HEK293 (cell line): ENCODE results near the gene NT5DC4.
A peak's percentile ranks its signal among the peaks of the same experiment; 100 is the strongest.

ENCODE experiments used
- CTCF ChIA-PET: fragments of 350-600 bp; formaldehyde crosslinking; extraction: SDS; loops from one replicate; lab custom pipeline; 2021; ENCODE audit warnings: antibody characterized with exemption; lab: Yijun Ruan, JAX
- POLR2A ChIA-PET: fragments of 300-600 bp; formaldehyde crosslinking; extraction: SDS; loops from one replicate; lab custom pipeline; 2020; ENCODE audit warnings: antibody characterized with exemption, inconsistent platforms; lab: Yijun Ruan, JAX
- H3K27ac ChIP-seq: fragments of 200-500 bp; sonication (Bioruptor generic); 2 replicates; pipeline ENCODE4 v1.5.1; 2014; ENCODE audit warnings: low read depth, low read length, control low read depth, inconsistent platforms; ENCODE audit errors: extremely low read depth
- H3K36me3 ChIP-seq, 2 experiments: fragments of 200-500 bp in 1 of 2; sonication (Bioruptor generic) in 1 of 2; 1 replicate in 1 of 2; 2 replicates in 1 of 2; pipeline ENCODE4 v1.5.1; 2014 to 2017; ENCODE audit warnings: inconsistent platforms in 2 of 2, low read length in 2 of 2; ENCODE audit not compliant: control insufficient read depth in 2 of 2, insufficient read depth in 1 of 2
- H3K4me1 ChIP-seq: fragments of 200-500 bp; sonication (Bioruptor generic); 2 replicates; pipeline ENCODE4 v1.5.1; 2014; ENCODE audit warnings: mild to moderate bottlenecking, low read length, inconsistent platforms; ENCODE audit not compliant: control insufficient read depth, insufficient read depth
- H3K4me3 ChIP-seq: 2 replicates; pipeline ENCODE4 v1.5.1; 2011; ENCODE audit warnings: low read depth, mild to moderate bottlenecking, control low read depth, low read length, moderate library complexity
- H3K9me3 ChIP-seq: fragments of 200-500 bp; sonication (Bioruptor generic); 2 replicates; pipeline ENCODE4 v1.5.1; 2014; ENCODE audit warnings: low read depth, low read length, inconsistent platforms; ENCODE audit not compliant: control insufficient read depth, insufficient read depth
- EGR2 ChIP-seq: fragments of 450-650 bp; formaldehyde crosslinking; IDR thresholded peaks from 2 replicates; pipeline ENCODE4 v1.5.1; 2016; ENCODE audit warnings: low read depth, missing biosample characterization, missing genetic modification characterization
- GFI1B ChIP-seq: fragments of 450-650 bp; formaldehyde crosslinking; IDR thresholded peaks from 2 replicates; pipeline ENCODE4 v1.5.1; 2016; ENCODE audit warnings: missing biosample characterization, missing genetic modification characterization
- GLI4 ChIP-seq: fragments of 450-650 bp; formaldehyde crosslinking; IDR thresholded peaks from 2 replicates; pipeline ENCODE4 v1.5.1; 2016; ENCODE audit warnings: missing biosample characterization, missing genetic modification characterization
- GLIS2 ChIP-seq: fragments of 450-650 bp; formaldehyde crosslinking; IDR thresholded peaks from 2 replicates; pipeline ENCODE4 v1.5.1; 2016; ENCODE audit warnings: missing biosample characterization, missing genetic modification characterization
- HOXD13 ChIP-seq: sonication (generic); formaldehyde crosslinking; IDR thresholded peaks from 2 replicates; pipeline ENCODE4 v1.8.0; 2022; ENCODE audit warnings: missing genetic modification reagents, borderline replicate concordance
- SETDB1 ChIP-seq: IDR thresholded peaks from one replicate; pipeline ENCODE4 v1.6.1; 2017; ENCODE audit warnings: mild to moderate bottlenecking, low read length, moderate library complexity, mixed read lengths; ENCODE audit not compliant: insufficient read length
- ZBTB8A ChIP-seq: fragments of 450-650 bp; formaldehyde crosslinking; IDR thresholded peaks from 2 replicates; pipeline ENCODE4 v1.5.1; 2016; ENCODE audit warnings: missing biosample characterization, missing genetic modification characterization
- ZFHX2 ChIP-seq: fragments of 450-650 bp; formaldehyde crosslinking; conservative IDR thresholded peaks from 2 replicates; pipeline ENCODE4 v1.5.1; 2016; ENCODE audit warnings: missing biosample characterization, missing genetic modification characterization
- ZFP41 ChIP-seq: fragments of 450-650 bp; formaldehyde crosslinking; IDR thresholded peaks from 2 replicates; pipeline ENCODE4 v1.5.1; 2016; ENCODE audit warnings: missing biosample characterization, missing genetic modification characterization, borderline replicate concordance
- ZNF10 ChIP-seq: fragments of 450-650 bp; formaldehyde crosslinking; IDR thresholded peaks from 2 replicates; pipeline ENCODE4 v1.5.1; 2017; ENCODE audit warnings: missing biosample characterization, missing genetic modification characterization
- ZNF114 ChIP-seq: fragments of 450-650 bp; formaldehyde crosslinking; IDR thresholded peaks from 2 replicates; pipeline ENCODE4 v1.5.0; 2017; ENCODE audit warnings: missing biosample characterization, missing genetic modification characterization
- ZNF2 ChIP-seq: fragments of 450-650 bp; formaldehyde crosslinking; IDR thresholded peaks from 2 replicates; pipeline ENCODE4 v1.5.1; 2016; ENCODE audit warnings: missing biosample characterization, missing genetic modification characterization
- ZNF266 ChIP-seq: fragments of 450-650 bp; formaldehyde crosslinking; IDR thresholded peaks from 2 replicates; pipeline ENCODE4 v1.5.1; 2016; ENCODE audit warnings: missing biosample characterization, missing genetic modification characterization, low read depth
- ZNF311 ChIP-seq: fragments of 450-650 bp; formaldehyde crosslinking; IDR thresholded peaks from 2 replicates; pipeline ENCODE4 v1.5.1; 2017; ENCODE audit warnings: missing biosample characterization, missing genetic modification characterization, borderline replicate concordance
- ZNF600 ChIP-seq: fragments of 450-650 bp; formaldehyde crosslinking; IDR thresholded peaks from 2 replicates; pipeline ENCODE4 v1.5.1; 2016; ENCODE audit warnings: missing biosample characterization, missing genetic modification characterization
- ZNF747 ChIP-seq: fragments of 450-650 bp; formaldehyde crosslinking; IDR thresholded peaks from 2 replicates; pipeline ENCODE4 v1.5.1; 2016; ENCODE audit warnings: missing biosample characterization, missing genetic modification characterization
- ZSCAN16 ChIP-seq: fragments of 450-650 bp; formaldehyde crosslinking; IDR thresholded peaks from 2 replicates; pipeline ENCODE4 v1.5.1; 2016; ENCODE audit warnings: missing biosample characterization, missing genetic modification characterization
- TF ChIP-seq, protein P1 (sequence below): fragments of 450-650 bp; formaldehyde crosslinking; IDR thresholded peaks from 2 replicates; pipeline ENCODE4 v1.5.1; 2016; ENCODE audit warnings: missing biosample characterization, missing genetic modification characterization, low read depth
- TF ChIP-seq, protein P2 (sequence below): fragments of 450-650 bp; formaldehyde crosslinking; IDR thresholded peaks from 2 replicates; pipeline ENCODE4 v1.5.1; 2016; ENCODE audit warnings: missing biosample characterization, missing genetic modification characterization
- TF ChIP-seq, protein P3 (sequence below): fragments of 450-650 bp; formaldehyde crosslinking; IDR thresholded peaks from 2 replicates; pipeline ENCODE4 v1.5.1; 2016; ENCODE audit warnings: missing biosample characterization, missing genetic modification characterization
- TF ChIP-seq, protein P4 (sequence below): fragments of 450-650 bp; formaldehyde crosslinking; IDR thresholded peaks from 2 replicates; pipeline ENCODE4 v1.5.1; 2017; ENCODE audit warnings: missing biosample characterization, missing genetic modification characterization
- TF ChIP-seq, protein P5 (sequence below): fragments of 450-650 bp; formaldehyde crosslinking; IDR thresholded peaks from 2 replicates; pipeline ENCODE4 v1.5.1; 2016; ENCODE audit warnings: missing biosample characterization, missing genetic modification characterization
- TF ChIP-seq, protein P6 (sequence below): fragments of 450-650 bp; formaldehyde crosslinking; IDR thresholded peaks from 2 replicates; pipeline ENCODE4 v1.5.1; 2016; ENCODE audit warnings: missing biosample characterization, missing genetic modification characterization
- TF ChIP-seq, protein P7 (sequence below): fragments of 450-650 bp; formaldehyde crosslinking; IDR thresholded peaks from 2 replicates; pipeline ENCODE4 v1.5.1; 2016; ENCODE audit warnings: missing biosample characterization, missing genetic modification characterization

Gene NT5DC4

DNA sequence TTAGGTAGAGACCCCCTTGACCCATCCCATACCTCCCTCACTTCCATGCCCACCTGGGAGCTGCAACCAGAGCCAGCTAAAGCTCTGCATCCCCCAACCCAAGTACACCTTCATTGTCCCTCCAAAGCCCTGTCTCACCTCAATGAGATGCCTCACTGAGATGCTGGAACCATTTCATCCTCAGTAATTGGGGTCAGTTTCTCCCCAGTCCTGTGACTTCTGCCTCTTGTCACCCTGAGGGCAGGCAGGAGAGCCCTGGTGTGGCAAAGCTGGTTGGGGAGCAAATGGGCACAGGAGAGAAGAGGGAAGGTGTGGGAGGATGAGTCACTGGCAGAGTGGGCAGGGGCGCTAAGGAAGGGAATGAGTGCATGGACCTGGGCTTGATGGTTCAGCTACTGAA is 27.9 kb upstream of the NT5DC4 start:
- Histone ChIP-seq H3K27ac (no peak overlapping the region), H3K36me3 (no peaks in the 10 kb centered on the region), H3K4me3 (no peak overlapping the region), H3K4me1 (no peaks in the 10 kb centered on the region), H3K9me3 (no peaks in the 10 kb centered on the region)
- ChIA-PET POLR2A (interaction anchor here (0.9 to 1.3 kb wide), 4 partner anchors 46 to 109 kb away, joined by 3 to 6 read pairs (median 4); partner anchors contain the start of genes CHCHD5 and SLC20A1), CTCF (interaction anchor here (0.5 to 3.2 kb wide), 9 partner anchors 9 to 93 kb away, joined by 3 to 21 read pairs (median 4); no protein-coding TSS in a partner anchor)
- TF ChIP-seq, protein P1, sequence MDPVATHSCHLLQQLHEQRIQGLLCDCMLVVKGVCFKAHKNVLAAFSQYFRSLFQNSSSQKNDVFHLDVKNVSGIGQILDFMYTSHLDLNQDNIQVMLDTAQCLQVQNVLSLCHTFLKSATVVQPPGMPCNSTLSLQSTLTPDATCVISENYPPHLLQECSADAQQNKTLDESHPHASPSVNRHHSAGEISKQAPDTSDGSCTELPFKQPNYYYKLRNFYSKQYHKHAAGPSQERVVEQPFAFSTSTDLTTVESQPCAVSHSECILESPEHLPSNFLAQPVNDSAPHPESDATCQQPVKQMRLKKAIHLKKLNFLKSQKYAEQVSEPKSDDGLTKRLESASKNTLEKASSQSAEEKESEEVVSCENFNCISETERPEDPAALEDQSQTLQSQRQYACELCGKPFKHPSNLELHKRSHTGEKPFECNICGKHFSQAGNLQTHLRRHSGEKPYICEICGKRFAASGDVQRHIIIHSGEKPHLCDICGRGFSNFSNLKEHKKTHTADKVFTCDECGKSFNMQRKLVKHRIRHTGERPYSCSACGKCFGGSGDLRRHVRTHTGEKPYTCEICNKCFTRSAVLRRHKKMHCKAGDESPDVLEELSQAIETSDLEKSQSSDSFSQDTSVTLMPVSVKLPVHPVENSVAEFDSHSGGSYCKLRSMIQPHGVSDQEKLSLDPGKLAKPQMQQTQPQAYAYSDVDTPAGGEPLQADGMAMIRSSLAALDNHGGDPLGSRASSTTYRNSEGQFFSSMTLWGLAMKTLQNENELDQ (tag by site-specific recombination), result no peak
- no peak for TF ChIP-seq ZNF10 (tag by site-specific recombination)
- TF ChIP-seq, protein P2, sequence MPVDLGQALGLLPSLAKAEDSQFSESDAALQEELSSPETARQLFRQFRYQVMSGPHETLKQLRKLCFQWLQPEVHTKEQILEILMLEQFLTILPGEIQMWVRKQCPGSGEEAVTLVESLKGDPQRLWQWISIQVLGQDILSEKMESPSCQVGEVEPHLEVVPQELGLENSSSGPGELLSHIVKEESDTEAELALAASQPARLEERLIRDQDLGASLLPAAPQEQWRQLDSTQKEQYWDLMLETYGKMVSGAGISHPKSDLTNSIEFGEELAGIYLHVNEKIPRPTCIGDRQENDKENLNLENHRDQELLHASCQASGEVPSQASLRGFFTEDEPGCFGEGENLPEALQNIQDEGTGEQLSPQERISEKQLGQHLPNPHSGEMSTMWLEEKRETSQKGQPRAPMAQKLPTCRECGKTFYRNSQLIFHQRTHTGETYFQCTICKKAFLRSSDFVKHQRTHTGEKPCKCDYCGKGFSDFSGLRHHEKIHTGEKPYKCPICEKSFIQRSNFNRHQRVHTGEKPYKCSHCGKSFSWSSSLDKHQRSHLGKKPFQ (tag by site-specific recombination), result no peak
- TF ChIP-seq ZNF600 (tag by site-specific recombination), result 0 out of 2 replicates have a peak, but pooled peaks have one; percentile 3
- TF ChIP-seq EGR2, result peak; percentile 42; the same call in 1 of the 2 replicates
- TF ChIP-seq ZFHX2, result peak; percentile 82
- TF ChIP-seq ZNF311 (tag by site-specific recombination), result no peak
- TF ChIP-seq, protein P3, sequence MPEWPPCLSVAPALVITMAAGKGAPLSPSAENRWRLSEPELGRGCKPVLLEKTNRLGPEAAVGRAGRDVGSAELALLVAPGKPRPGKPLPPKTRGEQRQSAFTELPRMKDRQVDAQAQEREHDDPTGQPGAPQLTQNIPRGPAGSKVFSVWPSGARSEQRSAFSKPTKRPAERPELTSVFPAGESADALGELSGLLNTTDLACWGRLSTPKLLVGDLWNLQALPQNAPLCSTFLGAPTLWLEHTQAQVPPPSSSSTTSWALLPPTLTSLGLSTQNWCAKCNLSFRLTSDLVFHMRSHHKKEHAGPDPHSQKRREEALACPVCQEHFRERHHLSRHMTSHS (tag by site-specific recombination), result no peak
- TF ChIP-seq, protein P4, sequence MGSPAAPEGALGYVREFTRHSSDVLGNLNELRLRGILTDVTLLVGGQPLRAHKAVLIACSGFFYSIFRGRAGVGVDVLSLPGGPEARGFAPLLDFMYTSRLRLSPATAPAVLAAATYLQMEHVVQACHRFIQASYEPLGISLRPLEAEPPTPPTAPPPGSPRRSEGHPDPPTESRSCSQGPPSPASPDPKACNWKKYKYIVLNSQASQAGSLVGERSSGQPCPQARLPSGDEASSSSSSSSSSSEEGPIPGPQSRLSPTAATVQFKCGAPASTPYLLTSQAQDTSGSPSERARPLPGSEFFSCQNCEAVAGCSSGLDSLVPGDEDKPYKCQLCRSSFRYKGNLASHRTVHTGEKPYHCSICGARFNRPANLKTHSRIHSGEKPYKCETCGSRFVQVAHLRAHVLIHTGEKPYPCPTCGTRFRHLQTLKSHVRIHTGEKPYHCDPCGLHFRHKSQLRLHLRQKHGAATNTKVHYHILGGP (tag by site-specific recombination), result no peak
- TF ChIP-seq ZNF266 (tag by site-specific recombination), result no peak
- no peak for TF ChIP-seq SETDB1
- TF ChIP-seq GLI4 (tag by site-specific recombination), result 0 out of 2 replicates have a peak, but pooled peaks have one; percentile 39
- 0 out of 2 replicates have a peak, but pooled peaks have one; percentile 12 for TF ChIP-seq GLIS2
- TF ChIP-seq ZNF114 (tag by site-specific recombination), result no peak
- no peak for TF ChIP-seq ZNF2 (tag by site-specific recombination)
- no peak for TF ChIP-seq ZBTB8A (tag by site-specific recombination)
- no peak for TF ChIP-seq GFI1B
- TF ChIP-seq, protein P5, sequence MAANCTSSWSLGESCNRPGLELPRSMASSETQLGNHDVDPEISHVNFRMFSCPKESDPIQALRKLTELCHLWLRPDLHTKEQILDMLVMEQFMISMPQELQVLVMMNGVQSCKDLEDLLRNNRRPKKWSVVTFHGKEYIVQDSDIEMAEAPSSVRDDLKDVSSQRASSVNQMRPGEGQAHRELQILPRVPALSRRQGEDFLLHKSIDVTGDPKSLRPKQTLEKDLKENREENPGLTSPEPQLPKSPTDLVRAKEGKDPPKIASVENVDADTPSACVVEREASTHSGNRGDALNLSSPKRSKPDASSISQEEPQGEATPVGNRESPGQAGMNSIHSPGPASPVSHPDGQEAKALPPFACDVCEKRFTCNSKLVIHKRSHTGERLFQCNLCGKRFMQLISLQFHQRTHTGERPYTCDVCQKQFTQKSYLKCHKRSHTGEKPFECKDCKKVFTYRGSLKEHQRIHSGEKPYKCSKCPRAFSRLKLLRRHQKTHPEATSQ, result no peak
- TF ChIP-seq ZFP41 (tag by site-specific recombination), result no peak
- TF ChIP-seq ZSCAN16 (tag by site-specific recombination), result no peak
- TF ChIP-seq, protein P6, sequence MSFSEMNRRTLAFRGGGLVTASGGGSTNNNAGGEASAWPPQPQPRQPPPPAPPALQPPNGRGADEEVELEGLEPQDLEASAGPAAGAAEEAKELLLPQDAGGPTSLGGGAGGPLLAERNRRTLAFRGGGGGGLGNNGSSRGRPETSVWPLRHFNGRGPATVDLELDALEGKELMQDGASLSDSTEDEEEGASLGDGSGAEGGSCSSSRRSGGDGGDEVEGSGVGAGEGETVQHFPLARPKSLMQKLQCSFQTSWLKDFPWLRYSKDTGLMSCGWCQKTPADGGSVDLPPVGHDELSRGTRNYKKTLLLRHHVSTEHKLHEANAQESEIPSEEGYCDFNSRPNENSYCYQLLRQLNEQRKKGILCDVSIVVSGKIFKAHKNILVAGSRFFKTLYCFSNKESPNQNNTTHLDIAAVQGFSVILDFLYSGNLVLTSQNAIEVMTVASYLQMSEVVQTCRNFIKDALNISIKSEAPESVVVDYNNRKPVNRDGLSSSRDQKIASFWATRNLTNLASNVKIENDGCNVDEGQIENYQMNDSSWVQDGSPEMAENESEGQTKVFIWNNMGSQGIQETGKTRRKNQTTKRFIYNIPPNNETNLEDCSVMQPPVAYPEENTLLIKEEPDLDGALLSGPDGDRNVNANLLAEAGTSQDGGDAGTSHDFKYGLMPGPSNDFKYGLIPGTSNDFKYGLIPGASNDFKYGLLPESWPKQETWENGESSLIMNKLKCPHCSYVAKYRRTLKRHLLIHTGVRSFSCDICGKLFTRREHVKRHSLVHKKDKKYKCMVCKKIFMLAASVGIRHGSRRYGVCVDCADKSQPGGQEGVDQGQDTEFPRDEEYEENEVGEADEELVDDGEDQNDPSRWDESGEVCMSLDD (tag by site-specific recombination), result no peak
- TF ChIP-seq, protein P7, sequence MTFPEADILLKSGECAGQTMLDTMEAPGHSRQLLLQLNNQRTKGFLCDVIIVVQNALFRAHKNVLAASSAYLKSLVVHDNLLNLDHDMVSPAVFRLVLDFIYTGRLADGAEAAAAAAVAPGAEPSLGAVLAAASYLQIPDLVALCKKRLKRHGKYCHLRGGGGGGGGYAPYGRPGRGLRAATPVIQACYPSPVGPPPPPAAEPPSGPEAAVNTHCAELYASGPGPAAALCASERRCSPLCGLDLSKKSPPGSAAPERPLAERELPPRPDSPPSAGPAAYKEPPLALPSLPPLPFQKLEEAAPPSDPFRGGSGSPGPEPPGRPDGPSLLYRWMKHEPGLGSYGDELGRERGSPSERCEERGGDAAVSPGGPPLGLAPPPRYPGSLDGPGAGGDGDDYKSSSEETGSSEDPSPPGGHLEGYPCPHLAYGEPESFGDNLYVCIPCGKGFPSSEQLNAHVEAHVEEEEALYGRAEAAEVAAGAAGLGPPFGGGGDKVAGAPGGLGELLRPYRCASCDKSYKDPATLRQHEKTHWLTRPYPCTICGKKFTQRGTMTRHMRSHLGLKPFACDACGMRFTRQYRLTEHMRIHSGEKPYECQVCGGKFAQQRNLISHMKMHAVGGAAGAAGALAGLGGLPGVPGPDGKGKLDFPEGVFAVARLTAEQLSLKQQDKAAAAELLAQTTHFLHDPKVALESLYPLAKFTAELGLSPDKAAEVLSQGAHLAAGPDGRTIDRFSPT (tag by site-specific recombination), result no peak
- no peak for TF ChIP-seq HOXD13 (CRISPR knock-in tag)
- no peak for TF ChIP-seq ZNF747 (tag by site-specific recombination)
